Thymus (tissue), 14 donors: ENCODE data around the gene UTP3. TPM values are rescaled to one million over a fixed set of nuclear protein-coding genes. Genes with fewer than 3 reads are reported as not detected.
"Not testable (repeated sequence)": the region's sequence is repeated elsewhere in the genome, so short reads cannot be mapped to it uniquely, and the experiment has no call there.

ENCODE experiments used
- DNase-seq, 9 donors: peaks; one replicate each; pipeline ENCODE4 v3.0.0-alpha.2; 2013; ENCODE audit warnings: low spot score in 9 of 9, low read depth in 6 of 9, missing footprints in 1 of 9
- H3K27ac ChIP-seq, 2 donors: one replicate each; pipeline ENCODE4 v1.5.1; 2013; ENCODE audit warnings: control low read depth in 1 of 2, low read depth in 1 of 2, low read length in 1 of 2, mild to moderate bottlenecking in 1 of 2, moderate library complexity in 1 of 2
- H3K27me3 ChIP-seq, 2 donors: one replicate each; pipeline ENCODE4 v1.5.1; 2013; ENCODE audit warnings: low read length in 1 of 2; ENCODE audit not compliant: control insufficient read depth in 2 of 2, insufficient read depth in 1 of 2
- H3K36me3 ChIP-seq, 2 donors: one replicate each; pipeline ENCODE4 v1.5.1; 2013; ENCODE audit warnings: low read length in 1 of 2, mild to moderate bottlenecking in 1 of 2, moderate library complexity in 1 of 2; ENCODE audit not compliant: control insufficient read depth in 2 of 2, insufficient read depth in 2 of 2
- H3K4me1 ChIP-seq, 2 donors: one replicate each; pipeline ENCODE4 v1.5.1; 2013; ENCODE audit warnings: low read length in 2 of 2; ENCODE audit not compliant: control insufficient read depth in 2 of 2, insufficient read depth in 2 of 2
- H3K4me3 ChIP-seq, 2 donors: one replicate each; pipeline ENCODE4 v1.5.1; 2013; ENCODE audit warnings: low read length in 2 of 2, control low read depth in 1 of 2, mild to moderate bottlenecking in 1 of 2
- H3K9me3 ChIP-seq, 2 donors: one replicate each; pipeline ENCODE4 v1.5.1; 2013; ENCODE audit warnings: low read length in 1 of 2, mild to moderate bottlenecking in 1 of 2; ENCODE audit not compliant: control insufficient read depth in 2 of 2, insufficient read depth in 1 of 2
- WGBS: extraction: QIAGEN DNeasy Blood & Tissue Kit; methylation state at CpG from one replicate; pipeline ENCODE4 v1.1.7; 2013; 5-methylcytosine and 5-hydroxymethylcytosine counted together
- long read RNA-seq, 10 donors: transcript quantifications; one replicate each; lab custom pipeline, GENCODE V29; 2026
- polyA plus RNA-seq: library from polyadenylated mRNA; stranded (reverse); fragments of 200-250 nt; gene quantifications from one replicate; pipeline ENCODE4 v1.2.3, GENCODE V29; 2013
- total RNA-seq: library from RNA; stranded (reverse); fragments of 120-200 nt; gene quantifications from one replicate; pipeline ENCODE4 v1.2.4, GENCODE V29; 2013
- donor health status: healthy.

The UTP3 gene, protein sequence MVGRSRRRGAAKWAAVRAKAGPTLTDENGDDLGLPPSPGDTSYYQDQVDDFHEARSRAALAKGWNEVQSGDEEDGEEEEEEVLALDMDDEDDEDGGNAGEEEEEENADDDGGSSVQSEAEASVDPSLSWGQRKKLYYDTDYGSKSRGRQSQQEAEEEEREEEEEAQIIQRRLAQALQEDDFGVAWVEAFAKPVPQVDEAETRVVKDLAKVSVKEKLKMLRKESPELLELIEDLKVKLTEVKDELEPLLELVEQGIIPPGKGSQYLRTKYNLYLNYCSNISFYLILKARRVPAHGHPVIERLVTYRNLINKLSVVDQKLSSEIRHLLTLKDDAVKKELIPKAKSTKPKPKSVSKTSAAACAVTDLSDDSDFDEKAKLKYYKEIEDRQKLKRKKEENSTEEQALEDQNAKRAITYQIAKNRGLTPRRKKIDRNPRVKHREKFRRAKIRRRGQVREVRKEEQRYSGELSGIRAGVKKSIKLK
- total RNA-seq (30.5 TPM), polyA plus RNA-seq (53.9 TPM)
- long read RNA-seq, donor 1, transcript UTP3-201 (1 exons, 2,073 nt), result major isoform, 5 of 5 reads
- long read RNA-seq, donor 1, partial matches to known transcripts, result 0 of 5 reads
- long read RNA-seq, donor 1, other reads (novel, unspliced or antisense), result 0 of 5 reads
- long read RNA-seq, donor 2, result 0 reads
- long read RNA-seq, donor 3, transcript UTP3-201 (1 exons, 2,073 nt), result major isoform, 72 of 72 reads
- long read RNA-seq, donor 3, partial matches to known transcripts, result 0 of 72 reads
- long read RNA-seq, donor 3, other reads (novel, unspliced or antisense), result 0 of 72 reads
- long read RNA-seq, donor 4, transcript UTP3-201 (1 exons, 2,073 nt), result major isoform, 33 of 33 reads
- long read RNA-seq, donor 4, partial matches to known transcripts, result 0 of 33 reads
- long read RNA-seq, donor 4, other reads (novel, unspliced or antisense), result 0 of 33 reads
- long read RNA-seq, donor 5, transcript UTP3-201 (1 exons, 2,073 nt), result major isoform, 57 of 57 reads
- long read RNA-seq, donor 5, partial matches to known transcripts, result 0 of 57 reads
- long read RNA-seq, donor 5, other reads (novel, unspliced or antisense), result 0 of 57 reads
- long read RNA-seq, donor 6, transcript UTP3-201 (1 exons, 2,073 nt), result major isoform, 20 of 20 reads
- long read RNA-seq, donor 6, partial matches to known transcripts, result 0 of 20 reads
- long read RNA-seq, donor 6, other reads (novel, unspliced or antisense), result 0 of 20 reads
- long read RNA-seq, donor 7, transcript UTP3-201 (1 exons, 2,073 nt), result major isoform, 47 of 47 reads
- long read RNA-seq, donor 7, partial matches to known transcripts, result 0 of 47 reads
- long read RNA-seq, donor 7, other reads (novel, unspliced or antisense), result 0 of 47 reads
- long read RNA-seq, donor 8, transcript UTP3-201 (1 exons, 2,073 nt), result major isoform, 18 of 18 reads
- long read RNA-seq, donor 8, partial matches to known transcripts, result 0 of 18 reads
- long read RNA-seq, donor 8, other reads (novel, unspliced or antisense), result 0 of 18 reads
- long read RNA-seq, donor 9, transcript UTP3-201 (1 exons, 2,073 nt), result major isoform, 22 of 22 reads
- long read RNA-seq, donor 9, partial matches to known transcripts, result 0 of 22 reads
- long read RNA-seq, donor 9, other reads (novel, unspliced or antisense), result 0 of 22 reads
- long read RNA-seq, donor 10, transcript UTP3-201 (1 exons, 2,073 nt), result major isoform, 29 of 29 reads
- long read RNA-seq, donor 10, partial matches to known transcripts, result 0 of 29 reads
- long read RNA-seq, donor 10, other reads (novel, unspliced or antisense), result 0 of 29 reads

DNA sequence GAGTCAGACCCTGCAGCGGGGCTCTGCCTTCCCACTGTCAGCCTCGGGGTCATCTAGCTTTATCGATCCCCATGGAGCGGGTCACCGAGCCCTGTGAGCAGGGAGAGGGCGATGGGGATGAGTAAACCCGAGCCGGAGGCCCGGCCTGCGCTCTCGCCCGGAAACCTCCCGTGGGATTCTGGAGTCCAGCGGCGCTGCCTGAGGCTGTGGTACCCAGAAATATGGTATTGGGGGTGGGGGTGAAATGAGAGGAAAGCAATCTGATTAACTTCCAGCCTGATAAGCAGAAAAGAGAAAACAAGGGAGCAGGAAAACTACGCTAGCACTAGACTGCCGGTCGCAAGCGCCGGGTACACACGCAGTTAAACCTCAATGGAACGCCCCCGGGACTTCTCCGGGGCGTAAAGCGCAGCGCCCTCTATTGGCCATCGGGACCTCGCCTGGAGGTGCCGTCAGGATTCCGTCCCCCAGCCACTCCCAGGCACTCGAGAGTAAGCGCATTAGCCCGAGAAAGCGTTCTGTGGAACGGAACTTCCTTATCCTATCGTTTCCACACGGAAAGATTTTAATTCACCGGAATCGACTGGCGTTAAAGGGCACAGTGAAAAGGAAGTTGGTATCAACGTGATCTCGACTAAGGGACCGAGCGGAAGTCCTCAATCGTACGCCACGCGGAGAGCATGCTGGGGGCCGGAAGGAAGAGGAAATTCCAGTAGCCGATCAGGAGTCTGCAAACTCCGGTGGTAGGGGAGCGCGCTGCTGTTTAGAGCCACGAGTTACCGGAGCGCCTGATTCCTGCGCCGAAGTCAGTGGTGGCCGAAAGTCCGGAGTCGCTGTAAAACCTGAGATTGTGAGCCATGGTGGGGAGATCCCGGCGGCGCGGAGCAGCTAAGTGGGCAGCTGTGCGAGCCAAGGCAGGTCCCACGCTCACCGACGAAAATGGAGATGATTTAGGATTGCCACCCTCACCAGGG, at the start of gene UTP3:
Gene UTP3 (plus strand): TSS at position 712 of the 974 bp plus-strand sequence. CDS start 146 bp downstream, at position 858.
- Histone ChIP-seq H3K27ac (peak within 1 kb of the TSS; percentile 91 to 98), H3K27me3 (no peaks in the 10 kb centered on the region), H3K9me3 (no peaks in the 10 kb centered on the region), H3K36me3 (peaks cover 0 to 29% of the 10 kb centered on the region in 2 donors), H3K4me3 (peak within 1 kb of the TSS; percentile 65 to 98), H3K4me1 (peaks cover 20 to 31% of the 10 kb centered on the region in 2 donors)
- under 1% methylated on average over 70 of the region's 70 CpGs for WGBS
- peak; percentile 90 to 98 (median 94) for DNase-seq

DNA sequence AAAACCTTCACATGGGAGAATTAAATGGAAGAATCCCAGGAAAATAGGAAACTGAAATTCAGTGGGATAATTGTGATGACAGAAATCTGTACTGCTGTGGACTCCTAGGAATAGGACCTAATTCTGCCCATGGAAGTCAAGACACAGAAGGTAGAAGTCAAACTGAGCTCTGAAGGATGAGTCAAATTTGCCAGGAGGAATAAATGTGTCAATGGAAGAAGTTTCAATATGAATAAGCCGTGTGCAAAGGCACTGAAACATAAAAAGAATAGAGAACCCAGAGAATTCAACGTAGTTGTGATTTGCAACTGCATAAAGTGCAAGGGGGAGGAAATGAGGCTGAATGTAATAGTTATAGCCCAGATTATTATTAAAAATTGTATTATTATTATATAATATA, 48.1 kb upstream of the UTP3 start:
- peaks cover 0 to 4% of the 10 kb centered on the region in 2 donors for H3K9me3 ChIP-seq
- H3K36me3 ChIP-seq, result no peaks in the 10 kb centered on the region
- WGBS, result 92% methylated on average over 2 of the region's 2 CpGs
- no peaks in the 10 kb centered on the region for H3K4me1 ChIP-seq
- H3K27ac ChIP-seq, result no peak overlapping the region
- no peak for DNase-seq
- no peak overlapping the region for H3K4me3 ChIP-seq
- H3K27me3 ChIP-seq, result no peaks in the 10 kb centered on the region

DNA sequence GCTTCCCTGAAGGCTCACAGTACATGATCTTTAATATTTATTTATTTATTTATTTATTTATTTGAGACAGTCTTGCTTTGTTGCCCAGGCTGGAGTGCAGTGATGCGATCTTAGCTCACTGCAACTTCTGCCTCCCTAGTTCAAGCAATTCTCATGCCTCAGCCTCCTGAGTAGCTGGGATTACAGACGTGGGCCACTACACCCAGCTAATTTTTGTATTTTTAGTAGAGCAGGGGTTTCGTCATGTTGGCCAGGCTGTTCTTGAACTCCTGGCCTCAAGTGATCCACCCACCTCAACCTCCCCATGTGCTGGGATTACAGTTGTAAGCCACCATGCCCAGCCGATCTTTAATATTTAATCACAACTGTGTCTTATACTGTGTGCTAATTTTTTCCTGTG, 37.6 kb upstream of the UTP3 start:
- H3K4me3 ChIP-seq, H3K4me1 ChIP-seq, H3K27ac ChIP-seq, H3K27me3 ChIP-seq, H3K36me3 ChIP-seq, DNase-seq, H3K9me3 ChIP-seq: not testable (repeated sequence)
- 96% methylated on average over 4 of the region's 4 CpGs for WGBS

DNA sequence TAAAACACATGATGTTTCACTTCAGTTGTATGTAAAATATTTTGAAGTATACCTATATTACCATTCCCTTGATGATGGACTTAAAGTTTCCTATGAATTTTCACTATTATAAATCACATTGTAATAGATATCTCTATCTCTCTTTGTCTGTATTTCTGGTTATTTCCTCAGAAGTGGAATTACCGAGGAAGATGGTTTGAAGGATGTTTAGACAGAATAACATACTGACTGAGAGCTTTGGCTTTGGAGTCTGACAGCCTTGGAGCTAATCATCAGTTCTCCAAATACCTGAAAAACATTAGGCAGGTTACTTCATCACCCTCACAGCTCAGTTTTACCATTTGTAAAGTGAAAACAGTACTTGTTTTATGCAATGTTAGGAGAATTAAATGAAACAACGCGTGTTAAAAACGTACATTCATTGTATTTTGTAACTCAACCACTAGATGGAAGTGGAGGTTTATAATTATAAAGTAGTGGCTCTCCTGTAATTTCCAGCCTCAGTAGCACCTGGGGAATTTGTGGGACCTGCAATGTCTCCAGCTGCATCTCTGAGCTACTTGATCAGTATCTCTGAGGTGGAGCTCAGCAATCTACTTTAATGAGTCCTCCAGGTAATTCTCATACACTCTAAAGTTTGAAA, 36.3 kb upstream of the UTP3 start:
- Histone ChIP-seq H3K27me3 (no peaks in the 10 kb centered on the region), H3K4me1 (peaks cover 0 to 8% of the 10 kb centered on the region in 2 donors), H3K27ac (peak overlapping the region; percentile 31 to 35), H3K4me3 (no peak overlapping the region), H3K36me3 (no peaks in the 10 kb centered on the region), H3K9me3 (no peaks in the 10 kb centered on the region)
- DNase-seq, result peak; percentile 26 to 80 (median 48)
- 33% methylated on average over 4 of the region's 4 CpGs for WGBS

DNA sequence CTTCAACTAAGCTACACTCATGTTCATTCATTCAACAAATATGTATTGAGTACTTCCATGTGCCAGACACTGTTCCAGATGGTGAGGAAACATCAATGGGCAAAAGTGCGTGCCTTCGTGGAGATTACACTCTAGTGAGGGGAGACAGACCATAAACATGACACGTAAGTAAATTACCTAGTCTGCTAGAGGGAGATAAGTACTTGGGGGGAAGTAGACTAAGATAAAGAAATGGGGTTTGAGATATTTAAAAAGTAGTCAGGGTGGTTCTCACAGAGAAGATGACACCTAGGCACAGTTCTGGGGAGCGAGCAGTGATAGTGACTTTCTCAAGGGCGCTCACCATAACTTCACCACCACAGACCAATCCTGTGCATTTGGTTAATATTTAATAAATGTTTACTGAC, 33.7 kb upstream of the UTP3 start:
- H3K9me3 ChIP-seq, result no peaks in the 10 kb centered on the region
- H3K27ac ChIP-seq, result no peak overlapping the region
- no peak overlapping the region for H3K4me3 ChIP-seq
- 93% methylated on average over 5 of the region's 5 CpGs for WGBS
- no peaks in the 10 kb centered on the region for H3K36me3 ChIP-seq
- no peak for DNase-seq
- peaks cover 0 to 8% of the 10 kb centered on the region in 2 donors for H3K4me1 ChIP-seq
- H3K27me3 ChIP-seq, result no peaks in the 10 kb centered on the region

DNA sequence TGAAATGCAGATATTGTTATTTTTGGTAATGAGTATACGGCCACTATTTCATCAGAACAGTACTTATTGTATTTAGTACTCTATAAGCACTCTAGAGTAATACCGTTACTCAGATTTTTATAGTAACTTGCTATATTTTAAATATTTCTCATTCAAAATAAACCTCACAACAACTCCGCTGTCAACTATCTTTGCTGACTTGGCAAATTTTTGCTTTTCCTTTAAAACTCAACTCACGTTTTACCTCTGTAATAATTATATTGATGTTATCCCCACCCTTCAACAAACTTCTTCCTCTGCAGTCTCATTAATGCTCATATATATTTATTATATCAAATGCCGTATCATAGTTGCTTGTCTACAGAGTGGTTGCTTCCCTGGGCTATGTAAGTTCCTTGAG, 31.0 kb upstream of the UTP3 start:
- peaks cover 0 to 3% of the 10 kb centered on the region in 2 donors for H3K4me1 ChIP-seq
- H3K27ac ChIP-seq, result no peak overlapping the region
- WGBS, result 96% methylated on average over 5 of the region's 5 CpGs
- DNase-seq, result no peak
- H3K36me3 ChIP-seq, result no peaks in the 10 kb centered on the region
- no peaks in the 10 kb centered on the region for H3K27me3 ChIP-seq
- no peaks in the 10 kb centered on the region for H3K9me3 ChIP-seq
- H3K4me3 ChIP-seq, result no peak overlapping the region

DNA sequence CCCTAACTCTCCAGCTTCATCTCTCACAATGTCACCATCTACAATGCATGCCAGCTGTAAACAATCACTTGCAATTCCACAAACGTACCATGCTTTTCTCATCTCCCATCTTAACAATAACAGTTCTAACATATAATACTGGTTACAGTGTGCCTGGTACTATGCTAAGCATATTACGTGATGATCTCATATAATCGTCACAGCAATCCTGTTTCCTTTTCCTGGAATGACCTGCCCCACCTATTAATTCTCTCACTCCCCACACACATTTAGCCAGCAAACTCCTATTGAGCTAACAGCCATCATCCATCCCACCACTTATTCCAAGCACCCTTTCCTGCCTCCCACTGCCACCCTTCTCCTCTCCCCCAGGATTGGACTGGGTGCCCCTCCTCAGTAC, 29.9 kb upstream of the UTP3 start:
- Histone ChIP-seq H3K4me3 (no peak overlapping the region), H3K36me3 (no peaks in the 10 kb centered on the region), H3K27ac (no peak overlapping the region), H3K27me3 (no peaks in the 10 kb centered on the region), H3K9me3 (no peaks in the 10 kb centered on the region), H3K4me1 (no peaks in the 10 kb centered on the region)
- WGBS, result 91% methylated on average over 3 of the region's 3 CpGs
- DNase-seq, result no peak
